ENCODE data around the gene LRP11. TPM values are rescaled to one million over a fixed set of nuclear protein-coding genes. Genes with fewer than 3 reads are reported as not detected.

LRP11 gene
- total RNA-seq, 1 experiment from 2014 or later, result 14.8 TPM

- Histone ChIP-seq H4K5ac (ENCODE audit: insufficient read length, low read depth, low read length) (no peak within 1 kb of the TSS), H3K9ac (ENCODE audit: extremely low read depth, insufficient read length, low read length) (no peak within 1 kb of the TSS), H2BK120ac (ENCODE audit: low read depth, low read length, poor library complexity, severe bottlenecking) (no peak within 1 kb of the TSS), H3K23me2 (ENCODE audit: insufficient read length, low read depth, low read length, poor library complexity, severe bottlenecking) (no peaks in the 10 kb centered on the region), H2BK15ac (ENCODE audit: low read depth, low read length) (no peak within 1 kb of the TSS), H2BK5ac (ENCODE audit: insufficient read length, low read length) (no peak within 1 kb of the TSS), H3K4ac (ENCODE audit: low read depth, low read length) (no peak within 1 kb of the TSS), H2BK20ac (ENCODE audit: low read depth, low read length, poor library complexity, severe bottlenecking) (no peak within 1 kb of the TSS), H4K20me1 (ENCODE audit: control insufficient read depth, insufficient read depth, insufficient read length) (no peaks in the 10 kb centered on the region), H4K91ac (ENCODE audit: insufficient read length, low read depth, low read length) (no peak within 1 kb of the TSS), H2BK12ac (ENCODE audit: insufficient read length, low read depth, low read length) (no peak within 1 kb of the TSS), H3K9me3 (ENCODE audit: control insufficient read depth, low read depth, low read length) (no peaks in the 10 kb centered on the region), H3K27ac (ENCODE audit: insufficient read length, low read depth, low read length) (no peak within 1 kb of the TSS), H3K79me1 (ENCODE audit: insufficient read depth, low read depth, low read length, poor library complexity, severe bottlenecking) (no peaks in the 10 kb centered on the region), H2AK5ac (ENCODE audit: insufficient read length, low read length) (no peak within 1 kb of the TSS), H3K79me2 (ENCODE audit: insufficient read depth, low read length) (no peaks in the 10 kb centered on the region), H3K18ac (ENCODE audit: insufficient read length, low read depth, low read length) (no peak within 1 kb of the TSS), H4K8ac (replicated peaks; ENCODE audit: insufficient read length, low read depth, low read length) (no peak within 1 kb of the TSS), H2AFZ (ENCODE audit: low read length) (no peak within 1 kb of the TSS), H3T11ph (ENCODE audit: low read length) (no peak within 1 kb of the TSS), H3K4me2 (ENCODE audit: insufficient read depth, insufficient read length, low read length) (no peak within 1 kb of the TSS), H3K56ac (ENCODE audit: insufficient read length, low read depth, low read length) (no peak within 1 kb of the TSS), H3K23ac (ENCODE audit: insufficient read length, low read depth, low read length) (no peak within 1 kb of the TSS), H3K27me3 (ENCODE audit: insufficient read depth, low read length) (no peaks in the 10 kb centered on the region; the same call in 1 of the 2 replicates), H3K4me1 (ENCODE audit: insufficient read depth, low read length) (no peaks in the 10 kb centered on the region; the same call in 1 of the 2 replicates), H3K14ac (ENCODE audit: insufficient read depth, low read length) (no peak within 1 kb of the TSS)
- Mint-ChIP-seq H3K27me3 (ENCODE audit: low read depth) (peaks cover 39% of the 10 kb centered on the region), H3K36me3 (ENCODE audit: insufficient read depth in 1 of 3, low read depth in 3 of 3) (no peaks in the 10 kb centered on the region), H3K4me1 (peaks cover 0 to 9% of the 10 kb centered on the region in 2 experiments; a peak in 3 of 4 replicates), H3K9me3 (no peaks in the 10 kb centered on the region), H3K27ac (no peak within 1 kb of the TSS; a peak in 1 of 7 replicates), H3K4me3 (no peak within 1 kb of the TSS; a peak in 1 of 5 replicates)
- no peak for DNase-seq
- no CpG with 5 or more reads among the region's 17 CpGs for WGBS (ENCODE audit: extremely low coverage, insufficient read length, low lambda C conversion rate)
- TF ChIP-seq, protein P1, sequence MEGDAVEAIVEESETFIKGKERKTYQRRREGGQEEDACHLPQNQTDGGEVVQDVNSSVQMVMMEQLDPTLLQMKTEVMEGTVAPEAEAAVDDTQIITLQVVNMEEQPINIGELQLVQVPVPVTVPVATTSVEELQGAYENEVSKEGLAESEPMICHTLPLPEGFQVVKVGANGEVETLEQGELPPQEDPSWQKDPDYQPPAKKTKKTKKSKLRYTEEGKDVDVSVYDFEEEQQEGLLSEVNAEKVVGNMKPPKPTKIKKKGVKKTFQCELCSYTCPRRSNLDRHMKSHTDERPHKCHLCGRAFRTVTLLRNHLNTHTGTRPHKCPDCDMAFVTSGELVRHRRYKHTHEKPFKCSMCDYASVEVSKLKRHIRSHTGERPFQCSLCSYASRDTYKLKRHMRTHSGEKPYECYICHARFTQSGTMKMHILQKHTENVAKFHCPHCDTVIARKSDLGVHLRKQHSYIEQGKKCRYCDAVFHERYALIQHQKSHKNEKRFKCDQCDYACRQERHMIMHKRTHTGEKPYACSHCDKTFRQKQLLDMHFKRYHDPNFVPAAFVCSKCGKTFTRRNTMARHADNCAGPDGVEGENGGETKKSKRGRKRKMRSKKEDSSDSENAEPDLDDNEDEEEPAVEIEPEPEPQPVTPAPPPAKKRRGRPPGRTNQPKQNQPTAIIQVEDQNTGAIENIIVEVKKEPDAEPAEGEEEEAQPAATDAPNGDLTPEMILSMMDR (conservative IDR thresholded peaks at IDR 0.05), result peak; percentile 25; the same call in 1 of the 3 replicates
Observed at GRCh38 chr6:149897855-149898744, 33.9 kb upstream of the LRP11 start, which contains the start of gene RAET1E. Gene RAET1E (minus strand): TSS chr6:149898113. CDS start chr6:149890901, 7,212 bp downstream.

All from H9 (cell line).